Heart right ventricle (tissue), 16 donors: ENCODE measurements around the gene FOXK2. TPM values are rescaled to one million over a fixed set of nuclear protein-coding genes. Genes with fewer than 3 reads are reported as not detected.
A peak's percentile ranks its signal among the peaks of the same experiment; 100 is the strongest.
"Not testable (repeated sequence)": the region's sequence is repeated elsewhere in the genome, so short reads cannot be mapped to it uniquely, and the experiment has no call there.

Source experiments
- ATAC-seq, 8 donors: fragments of 200-7000 bp; cut with Tn5 transposase; one replicate each; pipeline ENCODE4 v1.9.1; 2020; ENCODE audit warnings: mild to moderate bottlenecking in 8 of 8, moderate library complexity in 8 of 8, moderate number of reproducible peaks in 1 of 8
- DNase-seq, 2 donors: peaks; one replicate each; pipeline ENCODE4 v3.0.0-alpha.2; 2020
- H3K27ac ChIP-seq, 10 donors: fragments of 200-600 bp; sonication (generic) in 2 of 10; one replicate each; pipeline versions ENCODE4 v1.5.0 to v1.8.0; 2020 to 2022; ENCODE audit warnings: mild to moderate bottlenecking in 3 of 10
- H3K27me3 ChIP-seq, 7 donors: fragments of 200-600 bp; one replicate each; pipeline ENCODE4 v1.8.0; 2021 to 2022; ENCODE audit warnings: mild to moderate bottlenecking in 2 of 7
- H3K36me3 ChIP-seq, 9 donors: fragments of 200-600 bp; sonication (generic) in 1 of 9; one replicate each; pipeline versions ENCODE4 v1.5.0 to v1.8.0; 2020 to 2022; ENCODE audit warnings: mild to moderate bottlenecking in 2 of 9
- H3K4me1 ChIP-seq, 9 donors: fragments of 200-600 bp; sonication (generic) in 1 of 9; one replicate each; pipeline versions ENCODE4 v1.5.0 to v1.8.0; 2020 to 2022; ENCODE audit warnings: mild to moderate bottlenecking in 4 of 9
- H3K4me3 ChIP-seq, 10 donors: fragments of 200-600 bp; sonication (generic) in 2 of 10; one replicate each; pipeline versions ENCODE4 v1.5.0 to v1.8.0; 2020 to 2022; ENCODE audit warnings: mild to moderate bottlenecking in 7 of 10, moderate library complexity in 2 of 10
- H3K9me3 ChIP-seq, 11 donors: fragments of 200-600 bp in 10 of 11; sonication (generic) in 2 of 11; one replicate each; pipeline versions ENCODE4 v1.5.0 to v1.8.0; 2013 to 2022; ENCODE audit warnings: mild to moderate bottlenecking in 2 of 11, control low read depth in 1 of 11, moderate library complexity in 1 of 11
- WGBS, 2 donors: extraction: QIAGEN DNeasy Blood & Tissue Kit; methylation state at CpG; one replicate each; pipeline ENCODE4 v1.1.7; 2013; ENCODE audit warnings: inconsistent platforms in 1 of 2; 5-methylcytosine and 5-hydroxymethylcytosine counted together
- intact Hi-C, 10 donors: fragments of 100-400 bp; cut with DNase I; formaldehyde crosslinking; loops; one replicate each; pipeline versions ENCODE4 v1.11.1 to v1.14.2; 2022
- polyA plus RNA-seq, 2 donors: library from polyadenylated mRNA; stranded (reverse); fragments of 200-250 nt; gene quantifications; one replicate each; pipeline ENCODE4 v1.2.3, GENCODE V29; 2013
- total RNA-seq, 10 donors: library from RNA; stranded (reverse); fragmentation: NEBNext Ultra II Directional in 3 of 10; extraction: Animal tissue kit (Norgen Biotek cat#: 25700) in 3 of 10; gene quantifications; one replicate each; pipeline versions ENCODE4 v1.2.1 to v1.2.4, GENCODE V29; 2021 to 2023
- TF ChIP-seq, protein P1 (sequence below), 9 donors: fragments of 200-600 bp; sonication (generic) in 2 of 9; IDR thresholded peaks; one replicate each; pipeline versions ENCODE4 v1.5.0 to v1.8.0; 2021 to 2022; ENCODE audit warnings: antibody characterized with exemption in 9 of 9, mild to moderate bottlenecking in 5 of 9, moderate library complexity in 1 of 9
- donor health status: Arrhythmogenic right ventricular cardiomyopathy.
- donor health status: ischemic (EF 13 %, LVEDD 7.1; RV severe dilation, severe dysfunction).
- donor health status: healthy with polysubstance abuse.
- donor health status: DM: no; HTN: yes; CAD: no.
- donor health status: DM: no; HTN: no; CAD: no.
- donor health status: ischemic (EF 25% LVEDD 6.9; RV normal size, moderate dysfunction).
- donor health status: ischemic (EF 25% LVEDD 5.7; RV mildly dilated, moderate dysfunction).
- donor health status: healthy.
- donor health status: DM: yes; HTN: yes; CAD: no.
- donor health status: Ischemic cardiomyopathy.
- donor health status: ischemic (EF 35%, LVEDD 5.7; RV mildly dilated, moderate dysfunction).
- donor health status: nonischemic (EF 11% LVEDD 7.7; RV severe dilation, severe dysfunction).
- donor health status: DM: yes; HTN: yes; CAD: no.
- donor health status: PGD.
- donor health status: ischemic (EF 29% LVEDD 5.4; RV normal size, mild dysfunction).
- donor health status: nonischemic (EF 23%, LVEDD 6.1; RV moderate dilation, normal function).

FOXK2 gene
- total and polyA plus RNA-seq, 12 donors = 16.5 to 66.6 (median 30.6) TPM

GRCh38 chr17:82582709-82583108 is 63.2 kb downstream of the FOXK2 start:
- no peaks in the 10 kb centered on the region for H3K9me3 ChIP-seq
- H3K4me1 ChIP-seq = peaks cover 0 to 22% (median 4%) of the 10 kb centered on the region in 9 donors
- peaks cover 0 to 74% (median 24%) of the 10 kb centered on the region in 9 donors for H3K36me3 ChIP-seq
- H3K4me3 ChIP-seq = no peak overlapping the region
- DNase-seq (no peak), ATAC-seq (peak in 1 of 8 donors; percentile 72)
- intact Hi-C loops = no loop called here
- H3K27ac ChIP-seq = peak overlapping the region in 6 of 10 donors; percentile 12 to 54 (median 36)
- TF ChIP-seq, protein P1, sequence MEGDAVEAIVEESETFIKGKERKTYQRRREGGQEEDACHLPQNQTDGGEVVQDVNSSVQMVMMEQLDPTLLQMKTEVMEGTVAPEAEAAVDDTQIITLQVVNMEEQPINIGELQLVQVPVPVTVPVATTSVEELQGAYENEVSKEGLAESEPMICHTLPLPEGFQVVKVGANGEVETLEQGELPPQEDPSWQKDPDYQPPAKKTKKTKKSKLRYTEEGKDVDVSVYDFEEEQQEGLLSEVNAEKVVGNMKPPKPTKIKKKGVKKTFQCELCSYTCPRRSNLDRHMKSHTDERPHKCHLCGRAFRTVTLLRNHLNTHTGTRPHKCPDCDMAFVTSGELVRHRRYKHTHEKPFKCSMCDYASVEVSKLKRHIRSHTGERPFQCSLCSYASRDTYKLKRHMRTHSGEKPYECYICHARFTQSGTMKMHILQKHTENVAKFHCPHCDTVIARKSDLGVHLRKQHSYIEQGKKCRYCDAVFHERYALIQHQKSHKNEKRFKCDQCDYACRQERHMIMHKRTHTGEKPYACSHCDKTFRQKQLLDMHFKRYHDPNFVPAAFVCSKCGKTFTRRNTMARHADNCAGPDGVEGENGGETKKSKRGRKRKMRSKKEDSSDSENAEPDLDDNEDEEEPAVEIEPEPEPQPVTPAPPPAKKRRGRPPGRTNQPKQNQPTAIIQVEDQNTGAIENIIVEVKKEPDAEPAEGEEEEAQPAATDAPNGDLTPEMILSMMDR (IDR thresholded peaks at IDR 0.05) = no peak
- no peaks in the 10 kb centered on the region for H3K27me3 ChIP-seq
- WGBS, 2 donors = 72 to 75% methylated on average over 11 of the region's 11 CpGs

- WGBS, 2 donors = 88 to 93% methylated on average over 28 of the region's 28 CpGs
- Histone ChIP-seq H3K4me1 (peaks cover 0 to 23% (median 4%) of the 10 kb centered on the region in 9 donors), H3K27ac (no peak overlapping the region), H3K9me3 (no peaks in the 10 kb centered on the region), H3K27me3 (no peaks in the 10 kb centered on the region), H3K36me3 (peaks cover 0 to 68% (median 27%) of the 10 kb centered on the region in 9 donors), H3K4me3 (no peak overlapping the region)
- ATAC-seq (peak in 1 of 8 donors; percentile 55), DNase-seq (no peak)
- TF ChIP-seq, protein P1 (IDR thresholded peaks at IDR 0.05) = no peak
- intact Hi-C loops = no loop called here
Observed at GRCh38 chr17:82583720-82584234, 64.2 kb downstream of the FOXK2 start.

GRCh38 chr17:82585935-82586575 is 66.5 kb downstream of the FOXK2 start:
- peaks cover 0 to 68% (median 27%) of the 10 kb centered on the region in 9 donors for H3K36me3 ChIP-seq
- H3K4me3 ChIP-seq, H3K27ac ChIP-seq, H3K27me3 ChIP-seq, ATAC-seq, H3K9me3 ChIP-seq, intact Hi-C loops: not testable (repeated sequence)
- WGBS, 2 donors = 93 to 94% methylated on average over 23 of the region's 23 CpGs
- DNase-seq = peak in 1 of 2 donors; percentile 60
- peaks cover 0 to 39% (median 6%) of the 10 kb centered on the region in 9 donors for H3K4me1 ChIP-seq

DNA sequence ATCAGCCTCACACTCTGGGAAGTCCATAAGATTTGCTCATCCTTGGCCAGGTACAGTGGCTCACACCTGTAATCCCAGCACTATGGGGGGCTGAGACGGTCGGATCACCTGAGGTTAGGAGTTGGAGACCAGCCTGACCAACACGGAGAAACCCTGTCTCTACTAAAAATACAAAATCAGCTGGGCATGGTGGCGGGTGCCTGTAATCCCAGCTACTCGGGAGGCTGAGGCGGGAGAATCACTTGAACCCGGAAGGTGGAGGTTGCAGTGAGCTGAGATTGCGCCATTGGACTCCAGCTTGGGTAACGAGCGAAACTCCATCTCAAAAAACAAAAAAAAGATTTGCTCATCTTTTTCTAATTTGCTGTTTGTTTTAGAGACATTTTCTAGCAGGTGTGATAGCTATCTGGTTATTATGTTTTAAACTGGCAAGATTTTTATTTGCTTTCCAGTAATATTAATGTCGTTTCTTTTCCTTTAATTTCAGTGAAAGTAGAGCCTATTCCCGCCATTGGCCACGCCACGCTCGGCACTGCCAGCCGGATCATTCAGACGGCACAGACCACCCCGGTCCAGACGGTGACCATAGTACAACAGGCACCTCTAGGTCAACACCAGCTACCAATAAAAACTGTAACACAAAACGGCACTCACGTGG is 67.2 kb downstream of the FOXK2 start:
- ATAC-seq (no peak), DNase-seq (no peak)
- no peak overlapping the region for H3K4me3 ChIP-seq
- peaks cover 5 to 44% (median 12%) of the 10 kb centered on the region in 9 donors for H3K4me1 ChIP-seq
- H3K27me3 ChIP-seq = no peaks in the 10 kb centered on the region
- intact Hi-C loops = no loop called here
- no peaks in the 10 kb centered on the region for H3K9me3 ChIP-seq
- 84 to 95% methylated on average over 21 of the region's 21 CpGs for WGBS, 2 donors
- peak overlapping the region in 1 of 10 donors; percentile 44 for H3K27ac ChIP-seq
- peaks cover 0 to 66% (median 27%) of the 10 kb centered on the region in 9 donors for H3K36me3 ChIP-seq
- TF ChIP-seq, protein P1 (IDR thresholded peaks at IDR 0.05) = no peak
